22Rv1 (cell line): ENCODE measurements around the gene ANKRD63.

ENCODE experiments used
- ZFX ChIP-seq: fragments of 450-650 bp; IDR thresholded peaks from 2 replicates; pipeline ENCODE4 v1.6.1; 2017; ENCODE audit warnings: antibody characterized with exemption, borderline replicate concordance
- TF ChIP-seq, protein P1 (sequence below): fragments of 450-650 bp; IDR thresholded peaks from 2 replicates; pipeline ENCODE4 v1.5.1; 2017; ENCODE audit warnings: mild to moderate bottlenecking

DNA sequence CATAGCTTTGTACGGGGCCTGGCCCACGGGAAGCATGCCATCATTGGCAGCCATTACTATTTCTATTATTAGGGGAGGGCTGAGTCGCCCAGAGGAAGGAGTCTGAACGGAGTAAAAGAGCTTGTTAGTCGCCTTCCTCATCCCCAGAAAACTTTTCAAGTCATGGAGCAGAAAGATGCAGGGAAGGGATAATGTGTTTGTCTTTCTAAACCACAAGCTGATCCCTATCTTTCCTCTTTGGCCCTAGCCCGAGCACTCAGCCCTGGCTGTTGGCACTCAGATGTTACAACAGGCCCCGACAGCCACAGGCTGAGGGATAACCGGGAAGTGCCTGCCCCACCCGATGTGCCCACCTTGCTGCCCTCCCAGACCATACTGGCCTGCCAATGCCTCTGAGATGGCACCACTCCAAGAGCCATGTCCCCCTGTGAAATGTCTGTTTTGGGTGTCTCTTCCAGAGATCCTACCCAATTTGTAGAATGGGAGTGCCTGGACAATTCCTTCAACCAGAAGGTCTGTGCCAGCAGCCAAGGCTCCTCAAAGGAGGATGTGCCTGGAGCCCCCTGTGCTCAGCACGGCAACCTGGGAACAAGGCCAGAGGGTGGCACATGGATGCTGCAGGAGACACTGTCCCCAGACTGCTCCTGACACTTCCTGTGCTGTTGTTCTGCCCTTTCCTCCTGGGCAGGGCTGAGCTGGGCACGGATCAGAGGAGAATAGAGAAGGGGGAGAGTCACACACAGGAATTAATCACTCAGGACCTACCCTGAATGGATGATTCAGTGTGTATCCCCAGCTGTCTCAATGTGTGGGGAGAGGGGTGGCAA lies 33.2 kb downstream of the ANKRD63 start:
- TF ChIP-seq, protein P1, sequence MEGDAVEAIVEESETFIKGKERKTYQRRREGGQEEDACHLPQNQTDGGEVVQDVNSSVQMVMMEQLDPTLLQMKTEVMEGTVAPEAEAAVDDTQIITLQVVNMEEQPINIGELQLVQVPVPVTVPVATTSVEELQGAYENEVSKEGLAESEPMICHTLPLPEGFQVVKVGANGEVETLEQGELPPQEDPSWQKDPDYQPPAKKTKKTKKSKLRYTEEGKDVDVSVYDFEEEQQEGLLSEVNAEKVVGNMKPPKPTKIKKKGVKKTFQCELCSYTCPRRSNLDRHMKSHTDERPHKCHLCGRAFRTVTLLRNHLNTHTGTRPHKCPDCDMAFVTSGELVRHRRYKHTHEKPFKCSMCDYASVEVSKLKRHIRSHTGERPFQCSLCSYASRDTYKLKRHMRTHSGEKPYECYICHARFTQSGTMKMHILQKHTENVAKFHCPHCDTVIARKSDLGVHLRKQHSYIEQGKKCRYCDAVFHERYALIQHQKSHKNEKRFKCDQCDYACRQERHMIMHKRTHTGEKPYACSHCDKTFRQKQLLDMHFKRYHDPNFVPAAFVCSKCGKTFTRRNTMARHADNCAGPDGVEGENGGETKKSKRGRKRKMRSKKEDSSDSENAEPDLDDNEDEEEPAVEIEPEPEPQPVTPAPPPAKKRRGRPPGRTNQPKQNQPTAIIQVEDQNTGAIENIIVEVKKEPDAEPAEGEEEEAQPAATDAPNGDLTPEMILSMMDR, result no peak
- no peak for TF ChIP-seq ZFX
